NT2/D1 (cell line): ENCODE data around the gene PITHD1.

ENCODE experiments used
- SUZ12 ChIP-seq: IDR thresholded peaks from 2 replicates; pipeline ENCODE4 v1.6.1; 2011; ENCODE audit not compliant: insufficient read length, insufficient read depth; ENCODE audit errors: extremely low read depth
- YY1 ChIP-seq: IDR thresholded peaks from 2 replicates; pipeline ENCODE4 v1.6.1; 2011; ENCODE audit not compliant: insufficient read length, insufficient read depth

- TF ChIP-seq YY1 = no peak
- TF ChIP-seq SUZ12 = no peak
These were observed 34.7 kb upstream of the PITHD1 start, which contains the start of gene ELOA for GRCh38 chr1:23743287-23744152.
